ENCODE data around the gene ABHD4.

DNA sequence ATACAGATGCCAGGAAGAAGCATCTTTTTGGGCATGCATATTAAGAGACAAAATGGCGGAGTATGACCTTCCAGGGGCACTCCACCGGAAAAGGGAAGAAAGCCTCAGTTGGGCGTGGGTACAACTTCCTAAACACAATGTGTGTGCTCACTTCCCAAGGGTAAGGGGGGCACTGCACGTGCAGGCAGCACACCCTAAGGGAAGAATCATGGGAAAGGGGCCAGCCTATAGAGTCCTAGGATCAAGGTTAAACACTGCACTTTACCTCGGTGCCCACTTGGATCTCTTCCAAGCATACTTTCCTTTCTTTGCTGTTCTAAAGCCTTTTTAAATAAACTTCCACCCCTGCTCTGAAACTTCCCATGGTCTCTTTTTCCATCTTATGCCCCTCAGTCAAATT, 31.3 kb downstream of the ABHD4 start:
- TF ChIP-seq, protein P1, sequence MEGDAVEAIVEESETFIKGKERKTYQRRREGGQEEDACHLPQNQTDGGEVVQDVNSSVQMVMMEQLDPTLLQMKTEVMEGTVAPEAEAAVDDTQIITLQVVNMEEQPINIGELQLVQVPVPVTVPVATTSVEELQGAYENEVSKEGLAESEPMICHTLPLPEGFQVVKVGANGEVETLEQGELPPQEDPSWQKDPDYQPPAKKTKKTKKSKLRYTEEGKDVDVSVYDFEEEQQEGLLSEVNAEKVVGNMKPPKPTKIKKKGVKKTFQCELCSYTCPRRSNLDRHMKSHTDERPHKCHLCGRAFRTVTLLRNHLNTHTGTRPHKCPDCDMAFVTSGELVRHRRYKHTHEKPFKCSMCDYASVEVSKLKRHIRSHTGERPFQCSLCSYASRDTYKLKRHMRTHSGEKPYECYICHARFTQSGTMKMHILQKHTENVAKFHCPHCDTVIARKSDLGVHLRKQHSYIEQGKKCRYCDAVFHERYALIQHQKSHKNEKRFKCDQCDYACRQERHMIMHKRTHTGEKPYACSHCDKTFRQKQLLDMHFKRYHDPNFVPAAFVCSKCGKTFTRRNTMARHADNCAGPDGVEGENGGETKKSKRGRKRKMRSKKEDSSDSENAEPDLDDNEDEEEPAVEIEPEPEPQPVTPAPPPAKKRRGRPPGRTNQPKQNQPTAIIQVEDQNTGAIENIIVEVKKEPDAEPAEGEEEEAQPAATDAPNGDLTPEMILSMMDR (IDR thresholded peaks at IDR 0.05) = no peak
- no peak for TF ChIP-seq POLR2A (IDR thresholded peaks at IDR 0.05)
